Measurements from ENCODE around the gene CRB2.

CRB2 gene

GRCh38 chr9:123376218-123377071 is 20.4 kb downstream of the CRB2 start:
- TF ChIP-seq NFIC (IDR thresholded peaks at IDR 0.05) = no peak
- TF ChIP-seq CEBPB (IDR thresholded peaks at IDR 0.05) = no peak
- no peak for TF ChIP-seq TCF12 (IDR thresholded peaks at IDR 0.05; ENCODE audit: low read depth)
- no peak for TF ChIP-seq ZBTB7A (IDR thresholded peaks at IDR 0.05; ENCODE audit: low read depth)
- TF ChIP-seq TEAD4 (IDR thresholded peaks at IDR 0.05) = no peak
- TF ChIP-seq, protein P1, sequence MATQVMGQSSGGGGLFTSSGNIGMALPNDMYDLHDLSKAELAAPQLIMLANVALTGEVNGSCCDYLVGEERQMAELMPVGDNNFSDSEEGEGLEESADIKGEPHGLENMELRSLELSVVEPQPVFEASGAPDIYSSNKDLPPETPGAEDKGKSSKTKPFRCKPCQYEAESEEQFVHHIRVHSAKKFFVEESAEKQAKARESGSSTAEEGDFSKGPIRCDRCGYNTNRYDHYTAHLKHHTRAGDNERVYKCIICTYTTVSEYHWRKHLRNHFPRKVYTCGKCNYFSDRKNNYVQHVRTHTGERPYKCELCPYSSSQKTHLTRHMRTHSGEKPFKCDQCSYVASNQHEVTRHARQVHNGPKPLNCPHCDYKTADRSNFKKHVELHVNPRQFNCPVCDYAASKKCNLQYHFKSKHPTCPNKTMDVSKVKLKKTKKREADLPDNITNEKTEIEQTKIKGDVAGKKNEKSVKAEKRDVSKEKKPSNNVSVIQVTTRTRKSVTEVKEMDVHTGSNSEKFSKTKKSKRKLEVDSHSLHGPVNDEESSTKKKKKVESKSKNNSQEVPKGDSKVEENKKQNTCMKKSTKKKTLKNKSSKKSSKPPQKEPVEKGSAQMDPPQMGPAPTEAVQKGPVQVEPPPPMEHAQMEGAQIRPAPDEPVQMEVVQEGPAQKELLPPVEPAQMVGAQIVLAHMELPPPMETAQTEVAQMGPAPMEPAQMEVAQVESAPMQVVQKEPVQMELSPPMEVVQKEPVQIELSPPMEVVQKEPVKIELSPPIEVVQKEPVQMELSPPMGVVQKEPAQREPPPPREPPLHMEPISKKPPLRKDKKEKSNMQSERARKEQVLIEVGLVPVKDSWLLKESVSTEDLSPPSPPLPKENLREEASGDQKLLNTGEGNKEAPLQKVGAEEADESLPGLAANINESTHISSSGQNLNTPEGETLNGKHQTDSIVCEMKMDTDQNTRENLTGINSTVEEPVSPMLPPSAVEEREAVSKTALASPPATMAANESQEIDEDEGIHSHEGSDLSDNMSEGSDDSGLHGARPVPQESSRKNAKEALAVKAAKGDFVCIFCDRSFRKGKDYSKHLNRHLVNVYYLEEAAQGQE (IDR thresholded peaks at IDR 0.05; ENCODE audit: low read depth) = no peak
- TF ChIP-seq CREB1 (IDR thresholded peaks at IDR 0.05; ENCODE audit: low read depth) = no peak
- TF ChIP-seq FOXM1 (IDR thresholded peaks at IDR 0.05; ENCODE audit: borderline replicate concordance, low read depth) = no peak
- TF ChIP-seq TAF1 (IDR thresholded peaks at IDR 0.05; ENCODE audit: low read depth) = no peak
- no peak for TF ChIP-seq YY1 (IDR thresholded peaks at IDR 0.05; ENCODE audit: low read depth)
- TF ChIP-seq RAD21 (IDR thresholded peaks at IDR 0.05; ENCODE audit: low read depth) = no peak
- TF ChIP-seq, protein P2, sequence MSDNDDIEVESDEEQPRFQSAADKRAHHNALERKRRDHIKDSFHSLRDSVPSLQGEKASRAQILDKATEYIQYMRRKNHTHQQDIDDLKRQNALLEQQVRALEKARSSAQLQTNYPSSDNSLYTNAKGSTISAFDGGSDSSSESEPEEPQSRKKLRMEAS (IDR thresholded peaks at IDR 0.05) = no peak
- TF ChIP-seq, protein P3, sequence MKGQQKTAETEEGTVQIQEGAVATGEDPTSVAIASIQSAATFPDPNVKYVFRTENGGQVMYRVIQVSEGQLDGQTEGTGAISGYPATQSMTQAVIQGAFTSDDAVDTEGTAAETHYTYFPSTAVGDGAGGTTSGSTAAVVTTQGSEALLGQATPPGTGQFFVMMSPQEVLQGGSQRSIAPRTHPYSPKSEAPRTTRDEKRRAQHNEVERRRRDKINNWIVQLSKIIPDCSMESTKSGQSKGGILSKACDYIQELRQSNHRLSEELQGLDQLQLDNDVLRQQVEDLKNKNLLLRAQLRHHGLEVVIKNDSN (IDR thresholded peaks at IDR 0.05) = no peak
- no peak for TF ChIP-seq EGR1 (IDR thresholded peaks at IDR 0.05)
- TF ChIP-seq EP300 (IDR thresholded peaks at IDR 0.05; ENCODE audit: borderline replicate concordance) = no peak

- TF ChIP-seq TCF12 (IDR thresholded peaks at IDR 0.05; ENCODE audit: low read depth) = 0 out of 2 replicates have a peak, but pooled peaks have one; percentile 9
- TF ChIP-seq, protein P2 (IDR thresholded peaks at IDR 0.05) = no peak
These were observed 21.4 kb downstream of the CRB2 start for GRCh38 chr9:123377211-123377971.

- TF ChIP-seq TCF12 (IDR thresholded peaks at IDR 0.05; ENCODE audit: low read depth) (0 out of 2 replicates have a peak, but pooled peaks have one; percentile 3), EGR1 (IDR thresholded peaks at IDR 0.05) (no peak)
These were observed 22.0 kb downstream of the CRB2 start for GRCh38 chr9:123378025-123378424.

GRCh38 chr9:123378956-123379660 is 23.1 kb downstream of the CRB2 start:
- TF ChIP-seq NFIC (IDR thresholded peaks at IDR 0.05) (no peak), CREB1 (IDR thresholded peaks at IDR 0.05; ENCODE audit: low read depth) (no peak), EGR1 (IDR thresholded peaks at IDR 0.05) (no peak)
- TF ChIP-seq, protein P2 (IDR thresholded peaks at IDR 0.05) = no peak

DNA sequence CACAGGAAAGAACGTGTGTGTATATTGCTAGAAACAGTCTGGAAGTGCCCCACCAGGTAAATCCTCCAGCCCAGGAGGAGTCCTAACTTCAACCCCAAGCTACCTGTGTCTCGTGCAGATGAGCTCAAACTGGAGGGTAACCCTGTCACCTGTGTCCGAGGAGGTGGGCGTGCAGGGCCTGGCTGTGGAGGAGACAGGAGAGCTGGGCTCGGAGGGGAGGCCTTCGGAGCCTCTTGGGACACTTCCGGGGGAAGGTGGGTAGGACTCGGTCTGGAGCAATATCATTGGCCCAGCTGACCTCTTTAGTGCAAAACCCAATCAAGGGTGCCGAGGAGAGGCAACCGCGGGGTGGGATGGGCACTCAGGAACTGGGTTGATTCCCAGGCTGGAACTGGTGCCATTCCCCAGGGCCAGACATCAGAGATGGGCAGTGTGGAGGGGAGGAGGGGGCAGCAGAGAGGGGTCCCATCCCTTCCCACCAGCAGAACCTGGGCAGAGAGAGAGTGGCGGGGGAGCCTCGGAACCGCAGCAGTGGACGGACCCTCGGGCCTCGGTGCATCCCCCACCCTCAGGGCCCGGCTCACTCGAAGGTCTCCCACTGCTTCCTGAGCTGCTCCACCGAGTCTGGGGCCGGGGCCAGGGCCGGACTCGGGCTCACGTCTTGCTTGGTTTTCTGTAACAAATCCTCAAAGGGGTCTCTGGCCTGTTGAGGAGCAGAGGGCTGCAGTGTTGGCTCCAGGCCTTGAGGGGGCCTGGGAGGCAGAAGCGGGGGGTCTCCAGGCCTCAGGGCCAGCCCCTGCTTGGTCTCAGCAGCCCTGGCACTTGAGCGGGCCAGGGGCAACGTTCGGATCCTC is 25.1 kb downstream of the CRB2 start:
- TF ChIP-seq EP300 (IDR thresholded peaks at IDR 0.05; ENCODE audit: borderline replicate concordance) (no peak), CREB1 (IDR thresholded peaks at IDR 0.05; ENCODE audit: low read depth) (no peak), FOXM1 (IDR thresholded peaks at IDR 0.05; ENCODE audit: borderline replicate concordance, low read depth) (no peak), TAF1 (IDR thresholded peaks at IDR 0.05; ENCODE audit: low read depth) (no peak), CEBPB (IDR thresholded peaks at IDR 0.05) (no peak), RAD21 (IDR thresholded peaks at IDR 0.05; ENCODE audit: low read depth) (no peak), TEAD4 (IDR thresholded peaks at IDR 0.05) (no peak), EGR1 (IDR thresholded peaks at IDR 0.05) (no peak), NFIC (IDR thresholded peaks at IDR 0.05) (no peak), TCF12 (IDR thresholded peaks at IDR 0.05; ENCODE audit: low read depth) (no peak), YY1 (IDR thresholded peaks at IDR 0.05; ENCODE audit: low read depth) (no peak), ZBTB7A (IDR thresholded peaks at IDR 0.05; ENCODE audit: low read depth) (no peak)
- TF ChIP-seq, protein P1 (IDR thresholded peaks at IDR 0.05; ENCODE audit: low read depth) = no peak
- TF ChIP-seq, protein P2 (IDR thresholded peaks at IDR 0.05) = no peak
- TF ChIP-seq, protein P3 (IDR thresholded peaks at IDR 0.05) = no peak
